ENCODE measurements around the gene GFRA1.

The GFRA1 gene

GRCh38 chr10:116105264-116105663, 167.7 kb downstream of the GFRA1 start:
- Mint-ChIP-seq H3K4me3 (no peak overlapping the region), H3K4me1 (peaks cover 13% of the 10 kb centered on the region), H3K36me3 (ENCODE audit: low read depth) (peaks cover 4% of the 10 kb centered on the region), H3K27ac (no peak overlapping the region), H3K9me3 (no peaks in the 10 kb centered on the region), H3K27me3 (ENCODE audit: low read depth) (peaks cover 3% of the 10 kb centered on the region)
- TF ChIP-seq CTCF (IDR thresholded peaks at IDR 0.05; ENCODE audit: unreplicated experiment in 3 of 3) = no peak

GRCh38 chr10:116104210-116104932, 168.6 kb downstream of the GFRA1 start:
- H3K27me3 Mint-ChIP-seq (ENCODE audit: low read depth) = peaks cover 3% of the 10 kb centered on the region
- H3K27ac Mint-ChIP-seq = no peak overlapping the region
- H3K36me3 Mint-ChIP-seq (ENCODE audit: low read depth) = peaks cover 4% of the 10 kb centered on the region
- no peak for TF ChIP-seq CTCF (IDR thresholded peaks at IDR 0.05; ENCODE audit: unreplicated experiment in 3 of 3)
- H3K4me1 Mint-ChIP-seq = peaks cover 17% of the 10 kb centered on the region
- H3K9me3 Mint-ChIP-seq = no peaks in the 10 kb centered on the region
- H3K4me3 Mint-ChIP-seq = no peak overlapping the region

GRCh38 chr10:116103668-116104067, 169.3 kb downstream of the GFRA1 start:
- Mint-ChIP-seq H3K36me3 (ENCODE audit: low read depth) (peaks cover 4% of the 10 kb centered on the region), H3K27me3 (ENCODE audit: low read depth) (peaks cover 6% of the 10 kb centered on the region), H3K4me1 (peaks cover 24% of the 10 kb centered on the region), H3K4me3 (no peak overlapping the region), H3K27ac (no peak overlapping the region), H3K9me3 (no peaks in the 10 kb centered on the region)
- TF ChIP-seq CTCF (IDR thresholded peaks at IDR 0.05; ENCODE audit: unreplicated experiment in 3 of 3) = no peak

- TF ChIP-seq CTCF (IDR thresholded peaks at IDR 0.05; ENCODE audit: unreplicated experiment in 3 of 3) = no peak
- no peak overlapping the region for H3K4me3 Mint-ChIP-seq
- H3K4me1 Mint-ChIP-seq = peaks cover 43% of the 10 kb centered on the region
- H3K27ac Mint-ChIP-seq = no peak overlapping the region
- peaks cover 4% of the 10 kb centered on the region for H3K36me3 Mint-ChIP-seq (ENCODE audit: low read depth)
- H3K27me3 Mint-ChIP-seq (ENCODE audit: low read depth) = peaks cover 10% of the 10 kb centered on the region
- H3K9me3 Mint-ChIP-seq = no peaks in the 10 kb centered on the region
Measured at GRCh38 chr10:116101616-116102315, 171.2 kb downstream of the GFRA1 start.

- H3K36me3 Mint-ChIP-seq (ENCODE audit: low read depth) = peaks cover 4% of the 10 kb centered on the region
- H3K4me1 Mint-ChIP-seq = peaks cover 51% of the 10 kb centered on the region
- no peak for TF ChIP-seq CTCF (IDR thresholded peaks at IDR 0.05; ENCODE audit: unreplicated experiment in 3 of 3)
- H3K4me3 Mint-ChIP-seq = no peak overlapping the region
- no peak overlapping the region for H3K27ac Mint-ChIP-seq
- H3K27me3 Mint-ChIP-seq (ENCODE audit: low read depth) = peaks cover 10% of the 10 kb centered on the region
- no peaks in the 10 kb centered on the region for H3K9me3 Mint-ChIP-seq
Measured at GRCh38 chr10:116100984-116101383, 172.0 kb downstream of the GFRA1 start.

Measured in nephron (organoid).